OCI-LY1 (cell line): ENCODE results near the gene ACTR5.

Source experiments
- EZH2 ChIP-seq: fragments of 200-600 bp; sonication (generic), shearing (Covaris generic); IDR thresholded peaks from 2 replicates; pipeline ENCODE4 v1.8.0; 2017; ENCODE audit warnings: borderline replicate concordance, mixed run types, mild to moderate bottlenecking, antibody characterized with exemption, low read length, moderate library complexity, mixed read lengths
- TF ChIP-seq, protein P1 (sequence below): fragments of 200-600 bp; sonication (generic), shearing (Covaris generic); IDR thresholded peaks from 2 replicates; pipeline ENCODE4 v1.5.1; 2017; ENCODE audit warnings: mild to moderate bottlenecking, antibody characterized with exemption, low read length, moderate library complexity, mixed read lengths

- TF ChIP-seq EZH2, result no peak
- TF ChIP-seq, protein P1, sequence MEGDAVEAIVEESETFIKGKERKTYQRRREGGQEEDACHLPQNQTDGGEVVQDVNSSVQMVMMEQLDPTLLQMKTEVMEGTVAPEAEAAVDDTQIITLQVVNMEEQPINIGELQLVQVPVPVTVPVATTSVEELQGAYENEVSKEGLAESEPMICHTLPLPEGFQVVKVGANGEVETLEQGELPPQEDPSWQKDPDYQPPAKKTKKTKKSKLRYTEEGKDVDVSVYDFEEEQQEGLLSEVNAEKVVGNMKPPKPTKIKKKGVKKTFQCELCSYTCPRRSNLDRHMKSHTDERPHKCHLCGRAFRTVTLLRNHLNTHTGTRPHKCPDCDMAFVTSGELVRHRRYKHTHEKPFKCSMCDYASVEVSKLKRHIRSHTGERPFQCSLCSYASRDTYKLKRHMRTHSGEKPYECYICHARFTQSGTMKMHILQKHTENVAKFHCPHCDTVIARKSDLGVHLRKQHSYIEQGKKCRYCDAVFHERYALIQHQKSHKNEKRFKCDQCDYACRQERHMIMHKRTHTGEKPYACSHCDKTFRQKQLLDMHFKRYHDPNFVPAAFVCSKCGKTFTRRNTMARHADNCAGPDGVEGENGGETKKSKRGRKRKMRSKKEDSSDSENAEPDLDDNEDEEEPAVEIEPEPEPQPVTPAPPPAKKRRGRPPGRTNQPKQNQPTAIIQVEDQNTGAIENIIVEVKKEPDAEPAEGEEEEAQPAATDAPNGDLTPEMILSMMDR, result no peak
These were observed 31.2 kb downstream of the ACTR5 start for GRCh38 chr20:38779247-38780097.
